Measurements from ENCODE around the gene BECN2.

BECN2 gene

GRCh38 chr1:241957692-241958494 is at the start of gene BECN2:
TSS of gene BECN2 (plus strand) at chr1:241957767. CDS start at chr1:241957767, 0 bp downstream.
- DNase-seq (ENCODE audit: low read depth in 1 of 2, low spot score in 1 of 2): no peak

- no peak for DNase-seq (ENCODE audit: low read depth in 1 of 2, low spot score in 1 of 2)
These were observed 41.4 kb upstream of the BECN2 start for GRCh38 chr1:241916196-241916595.

GRCh38 chr1:241917487-241917886 is 40.1 kb upstream of the BECN2 start:
- DNase-seq (ENCODE audit: low read depth in 1 of 2, low spot score in 1 of 2): no peak

- no peak for DNase-seq (ENCODE audit: low read depth in 1 of 2, low spot score in 1 of 2)
These were observed 38.7 kb upstream of the BECN2 start for GRCh38 chr1:241918879-241919278.

- DNase-seq (ENCODE audit: low read depth in 1 of 2, low spot score in 1 of 2): no peak
These were observed 33.3 kb upstream of the BECN2 start for GRCh38 chr1:241924080-241924808.

- DNase-seq (ENCODE audit: low read depth in 1 of 2, low spot score in 1 of 2): no peak
These were observed 31.4 kb upstream of the BECN2 start for GRCh38 chr1:241926141-241926540.

- DNase-seq (ENCODE audit: low read depth in 1 of 2, low spot score in 1 of 2): no peak
These were observed 30.2 kb upstream of the BECN2 start for GRCh38 chr1:241927321-241927720.

- no peak for DNase-seq (ENCODE audit: low read depth in 1 of 2, low spot score in 1 of 2)
These were observed 24.7 kb upstream of the BECN2 start for GRCh38 chr1:241932845-241933244.

GRCh38 chr1:241934201-241934848 is 23.2 kb upstream of the BECN2 start:
- no peak for DNase-seq (ENCODE audit: low read depth in 1 of 2, low spot score in 1 of 2)

- DNase-seq (ENCODE audit: low read depth in 1 of 2, low spot score in 1 of 2): no peak
These were observed 22.7 kb upstream of the BECN2 start for GRCh38 chr1:241934866-241935265.

- DNase-seq (ENCODE audit: low read depth in 1 of 2, low spot score in 1 of 2): no peak
These were observed 17.8 kb upstream of the BECN2 start for GRCh38 chr1:241939798-241940197.

GRCh38 chr1:241942738-241943137 is 14.8 kb upstream of the BECN2 start:
- DNase-seq (ENCODE audit: low read depth in 1 of 2, low spot score in 1 of 2): no peak

GRCh38 chr1:241944300-241944699 is 13.3 kb upstream of the BECN2 start:
- no peak for DNase-seq (ENCODE audit: low read depth in 1 of 2, low spot score in 1 of 2)

- no peak for DNase-seq (ENCODE audit: low read depth in 1 of 2, low spot score in 1 of 2)
These were observed 10.2 kb upstream of the BECN2 start for GRCh38 chr1:241947354-241947753.

GRCh38 chr1:241950390-241950789 is 7.2 kb upstream of the BECN2 start:
- DNase-seq (ENCODE audit: low read depth in 1 of 2, low spot score in 1 of 2): no peak

- no peak for DNase-seq (ENCODE audit: low read depth in 1 of 2, low spot score in 1 of 2)
These were observed 4.6 kb downstream of the BECN2 start for GRCh38 chr1:241962153-241962552.

GRCh38 chr1:241963722-241964121 is 6.2 kb downstream of the BECN2 start:
- no peak for DNase-seq (ENCODE audit: low read depth in 1 of 2, low spot score in 1 of 2)

- no peak for DNase-seq (ENCODE audit: low read depth in 1 of 2, low spot score in 1 of 2)
These were observed 7.1 kb downstream of the BECN2 start for GRCh38 chr1:241964550-241965282.

GRCh38 chr1:241968611-241969010 is 11.0 kb downstream of the BECN2 start:
- DNase-seq (ENCODE audit: low read depth in 1 of 2, low spot score in 1 of 2): no peak

- no peak for DNase-seq (ENCODE audit: low read depth in 1 of 2, low spot score in 1 of 2)
These were observed 15.3 kb downstream of the BECN2 start for GRCh38 chr1:241972703-241973369.

GRCh38 chr1:241976229-241976628 is 18.7 kb downstream of the BECN2 start:
- no peak for DNase-seq (ENCODE audit: low read depth in 1 of 2, low spot score in 1 of 2)

All from activated CD4-positive, alpha-beta T cell treated with anti-CD3 and anti-CD28 coated beads, Interleukin-2, amount 50 U/mL, for 24 hours (primary cell).